Measurements from ENCODE around the gene CHIA.

CHIA gene

DNA sequence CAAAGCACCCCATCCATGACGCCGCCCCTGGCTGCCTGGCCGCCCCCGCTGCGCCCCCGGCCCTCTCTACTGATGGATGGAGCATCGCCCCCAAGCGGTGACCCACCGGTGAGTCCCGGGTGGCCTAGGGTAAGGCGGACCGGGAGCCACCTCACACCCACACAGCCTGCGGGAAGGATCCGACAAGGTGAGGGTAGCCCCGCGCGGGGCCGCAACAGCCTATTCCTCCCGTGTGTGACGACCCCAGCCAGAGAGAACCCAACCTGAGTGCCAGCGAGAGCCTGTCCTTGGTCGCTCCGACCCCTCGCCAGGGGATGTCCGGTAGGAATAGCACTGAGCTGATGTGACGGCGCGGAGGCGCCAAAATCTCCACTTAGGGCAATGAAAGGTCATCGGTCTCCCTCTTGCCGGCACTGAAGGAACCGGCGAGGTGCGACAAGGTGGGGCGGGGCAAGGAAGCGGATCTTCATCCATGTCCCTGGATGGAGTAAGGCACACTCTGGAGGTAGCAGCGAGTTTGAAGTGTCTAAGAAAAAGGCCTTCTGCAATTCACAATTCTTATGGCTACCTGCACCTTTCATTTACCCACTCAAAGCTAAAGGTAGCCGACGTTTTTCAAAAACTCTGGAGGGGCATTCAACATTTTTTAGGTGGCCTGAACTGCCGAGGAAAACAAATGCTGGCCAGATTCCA, 19.7 kb upstream of the CHIA start:
- TF ChIP-seq, protein P1, sequence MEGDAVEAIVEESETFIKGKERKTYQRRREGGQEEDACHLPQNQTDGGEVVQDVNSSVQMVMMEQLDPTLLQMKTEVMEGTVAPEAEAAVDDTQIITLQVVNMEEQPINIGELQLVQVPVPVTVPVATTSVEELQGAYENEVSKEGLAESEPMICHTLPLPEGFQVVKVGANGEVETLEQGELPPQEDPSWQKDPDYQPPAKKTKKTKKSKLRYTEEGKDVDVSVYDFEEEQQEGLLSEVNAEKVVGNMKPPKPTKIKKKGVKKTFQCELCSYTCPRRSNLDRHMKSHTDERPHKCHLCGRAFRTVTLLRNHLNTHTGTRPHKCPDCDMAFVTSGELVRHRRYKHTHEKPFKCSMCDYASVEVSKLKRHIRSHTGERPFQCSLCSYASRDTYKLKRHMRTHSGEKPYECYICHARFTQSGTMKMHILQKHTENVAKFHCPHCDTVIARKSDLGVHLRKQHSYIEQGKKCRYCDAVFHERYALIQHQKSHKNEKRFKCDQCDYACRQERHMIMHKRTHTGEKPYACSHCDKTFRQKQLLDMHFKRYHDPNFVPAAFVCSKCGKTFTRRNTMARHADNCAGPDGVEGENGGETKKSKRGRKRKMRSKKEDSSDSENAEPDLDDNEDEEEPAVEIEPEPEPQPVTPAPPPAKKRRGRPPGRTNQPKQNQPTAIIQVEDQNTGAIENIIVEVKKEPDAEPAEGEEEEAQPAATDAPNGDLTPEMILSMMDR (IDR thresholded peaks at IDR 0.05; ENCODE audit: low read depth, low read length), result no peak
- no peak overlapping the region for H3K4me3 ChIP-seq (ENCODE audit: low read depth, low read length)
- DNase-seq, result no peak
- 0 out of 2 replicates have a peak, but pooled peaks cover 2% of the 10 kb centered on the region for H3K4me1 ChIP-seq
- peaks cover 34% of the 10 kb centered on the region for H3K27me3 ChIP-seq
- H3K9me3 ChIP-seq, result no peaks in the 10 kb centered on the region
- H3K36me3 ChIP-seq, result no peaks in the 10 kb centered on the region

DNA sequence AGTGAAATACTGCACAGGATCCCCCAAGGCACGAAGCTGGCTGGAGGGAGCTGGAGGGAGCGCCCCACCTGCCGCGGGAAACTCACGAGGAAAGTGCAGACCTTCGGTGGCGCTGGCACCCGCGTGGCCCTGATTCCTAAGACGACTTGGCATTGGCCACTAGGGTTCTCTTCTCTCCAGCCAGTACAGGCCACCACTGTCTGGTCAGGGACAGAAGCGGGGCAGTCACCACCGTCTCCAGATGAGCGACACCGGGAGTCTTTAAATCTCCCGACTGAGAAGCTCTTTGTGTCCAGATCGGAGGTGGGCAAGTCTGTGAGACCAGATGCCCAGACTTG, 19.2 kb upstream of the CHIA start:
- TF ChIP-seq, protein P1 (IDR thresholded peaks at IDR 0.05; ENCODE audit: low read depth, low read length), result no peak
- no peaks in the 10 kb centered on the region for H3K36me3 ChIP-seq
- H3K4me1 ChIP-seq, result 0 out of 2 replicates have a peak, but pooled peaks cover 2% of the 10 kb centered on the region
- H3K27me3 ChIP-seq, result peaks cover 34% of the 10 kb centered on the region
- DNase-seq, result no peak
- H3K4me3 ChIP-seq (ENCODE audit: low read depth, low read length), result no peak overlapping the region
- no peaks in the 10 kb centered on the region for H3K9me3 ChIP-seq

DNA sequence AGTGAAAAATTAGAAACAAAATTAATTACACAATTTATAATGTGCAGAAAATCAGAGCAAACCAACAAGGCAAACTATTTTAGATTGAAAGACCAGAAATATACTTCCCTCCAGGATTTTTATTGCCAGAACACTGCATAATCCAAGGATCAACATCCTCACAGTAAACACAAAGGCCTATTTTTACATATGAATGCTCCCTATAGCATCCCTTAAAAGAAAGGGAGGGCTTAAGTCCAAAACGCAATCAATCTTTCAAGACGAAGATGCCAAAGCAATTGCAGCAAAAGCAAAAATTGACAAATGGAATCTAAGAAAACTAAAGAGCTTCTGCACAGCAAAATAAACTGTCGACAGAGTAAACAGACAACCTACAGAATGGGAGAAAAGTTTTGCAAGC, 18.6 kb upstream of the CHIA start:
- DNase-seq, result no peak
- H3K36me3 ChIP-seq, result no peaks in the 10 kb centered on the region
- H3K27me3 ChIP-seq, result peaks cover 34% of the 10 kb centered on the region
- H3K4me1 ChIP-seq, result 0 out of 2 replicates have a peak, but pooled peaks cover 2% of the 10 kb centered on the region
- no peak overlapping the region for H3K4me3 ChIP-seq (ENCODE audit: low read depth, low read length)
- H3K9me3 ChIP-seq, result no peaks in the 10 kb centered on the region
- TF ChIP-seq, protein P1 (IDR thresholded peaks at IDR 0.05; ENCODE audit: low read depth, low read length), result no peak

DNA sequence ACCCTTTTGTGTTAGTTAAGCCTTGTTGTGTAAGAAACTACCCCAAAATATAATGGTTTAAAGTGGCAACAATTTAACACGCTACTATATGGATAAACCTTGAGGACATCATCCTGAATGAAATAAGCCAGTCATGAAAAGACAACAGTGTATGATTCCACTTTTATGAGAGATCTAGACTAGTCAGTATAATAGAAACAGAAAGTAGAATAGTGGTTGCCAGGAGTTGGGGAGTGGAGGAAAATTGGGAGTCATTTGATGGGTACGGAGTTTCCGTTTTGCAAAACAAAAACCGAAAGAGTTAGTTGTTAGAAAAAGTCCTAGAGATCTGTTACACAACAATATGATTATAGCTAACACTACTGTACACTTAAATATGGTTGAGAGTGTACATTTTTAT, 16.0 kb upstream of the CHIA start:
- H3K4me1 ChIP-seq, result 0 out of 2 replicates have a peak, but pooled peaks cover 2% of the 10 kb centered on the region
- H3K27me3 ChIP-seq, result peaks cover 27% of the 10 kb centered on the region
- H3K4me3 ChIP-seq (ENCODE audit: low read depth, low read length), result no peak overlapping the region
- DNase-seq, result no peak
- H3K36me3 ChIP-seq, result no peaks in the 10 kb centered on the region
- TF ChIP-seq, protein P1 (IDR thresholded peaks at IDR 0.05; ENCODE audit: low read depth, low read length), result no peak
- no peaks in the 10 kb centered on the region for H3K9me3 ChIP-seq

DNA sequence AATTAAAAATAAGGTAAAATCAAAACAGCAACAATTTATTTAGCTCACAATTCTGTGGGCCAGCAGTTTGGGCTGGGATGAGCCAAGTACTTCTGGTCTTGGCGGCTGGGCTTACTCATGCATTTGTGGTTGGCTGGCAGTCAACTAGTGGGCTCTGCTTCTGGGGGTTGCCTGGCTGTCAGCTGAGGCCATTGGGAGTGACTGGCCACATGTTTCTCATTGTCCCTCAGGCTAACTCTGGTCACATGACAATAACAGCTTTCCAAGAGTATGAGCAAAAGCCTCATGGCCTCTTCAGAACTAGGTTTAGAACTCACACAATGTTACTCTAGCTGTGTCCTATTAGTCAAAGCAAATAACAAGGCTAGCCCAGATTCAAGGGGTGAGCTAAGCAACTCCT, 15.6 kb upstream of the CHIA start:
- Histone ChIP-seq H3K27me3 (peaks cover 26% of the 10 kb centered on the region), H3K4me3 (ENCODE audit: low read depth, low read length) (no peak overlapping the region), H3K4me1 (0 out of 2 replicates have a peak, but pooled peaks cover 2% of the 10 kb centered on the region), H3K36me3 (no peaks in the 10 kb centered on the region), H3K9me3 (no peaks in the 10 kb centered on the region)
- TF ChIP-seq, protein P1 (IDR thresholded peaks at IDR 0.05; ENCODE audit: low read depth, low read length), result no peak
- peak; percentile 58 for DNase-seq

DNA sequence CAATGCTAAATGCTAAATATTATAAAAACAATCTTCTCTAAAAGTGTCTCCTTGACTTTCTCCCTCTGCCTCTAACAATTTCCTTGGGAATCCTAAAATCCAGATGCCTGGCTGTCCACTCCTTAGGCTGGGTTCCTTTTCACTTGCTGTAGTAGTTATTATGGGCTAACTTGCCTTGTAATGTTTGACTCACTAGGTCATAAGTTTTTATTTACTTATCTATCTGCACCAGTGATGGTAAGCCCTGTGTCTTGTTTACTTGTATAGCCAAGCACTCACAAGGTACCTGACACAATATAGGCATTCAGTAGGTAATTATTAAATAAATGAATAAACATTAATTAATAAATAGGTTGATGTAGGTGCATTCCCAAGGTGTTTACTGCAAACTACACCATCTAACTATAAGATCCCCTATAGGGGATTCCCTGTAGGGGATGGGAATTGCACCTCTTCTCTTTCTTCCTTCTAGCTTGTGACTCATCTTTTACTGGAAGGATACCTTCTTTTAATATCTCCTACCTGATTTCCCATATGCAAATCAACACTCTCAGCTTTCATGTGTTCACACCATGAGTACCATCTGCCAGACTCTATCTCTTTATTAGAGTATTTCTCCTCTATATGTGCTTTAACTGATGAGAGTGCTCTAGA, 14.7 kb upstream of the CHIA start:
- Histone ChIP-seq H3K36me3 (no peaks in the 10 kb centered on the region), H3K4me1 (0 out of 2 replicates have a peak, but pooled peaks cover 2% of the 10 kb centered on the region), H3K9me3 (no peaks in the 10 kb centered on the region), H3K27me3 (peaks cover 18% of the 10 kb centered on the region), H3K4me3 (ENCODE audit: low read depth, low read length) (no peak overlapping the region)
- TF ChIP-seq, protein P1 (IDR thresholded peaks at IDR 0.05; ENCODE audit: low read depth, low read length), result no peak
- DNase-seq, result no peak
